H1 (cell line): ENCODE results near the gene FLT3. TPM values are rescaled to one million over a fixed set of nuclear protein-coding genes. Genes with fewer than 3 reads are reported as not detected.

Source experiments
- CTCF ChIA-PET: fragments of 300-600 bp; sonication (Branson Sonifier 250); formaldehyde crosslinking; loops from one replicate; lab custom pipeline; 2021; ENCODE audit not compliant: partially characterized antibody; lab: Charles Lee
- POLR2A ChIA-PET: fragments of 300-600 bp; sonication (Branson Sonifier 250); formaldehyde crosslinking; loops from one replicate; lab custom pipeline; 2021; ENCODE audit warnings: inconsistent platforms; ENCODE audit not compliant: partially characterized antibody; lab: Charles Lee
- DNase-seq, 2 experiments: peaks; one replicate each; pipeline versions ENCODE4 v3.0.0 to v3.0.0-alpha.2; 2010 to 2022; ENCODE audit warnings: low spot score in 2 of 2, low read depth in 1 of 2, mixed read lengths in 1 of 2
- FAIRE-seq: peaks from 2 replicates; lab custom pipeline; 2011; peaks lifted over from hg19 to GRCh38; lab: Jason Lieb, UNC
- H2AFZ ChIP-seq: 2 replicates; pipeline ENCODE4 v1.8.1; 2012; ENCODE audit warnings: low read length, inconsistent platforms
- H2AK5ac ChIP-seq: 2 replicates; pipeline ENCODE4 v1.6.1; 2013; ENCODE audit warnings: low read depth, low read length
- H2BK120ac ChIP-seq: replicated peaks from 2 replicates; pipeline ENCODE3; 2013; ENCODE audit warnings: low read depth, low read length, inconsistent platforms
- H2BK12ac ChIP-seq: 2 replicates; pipeline ENCODE4 v1.6.1; 2013; ENCODE audit warnings: low read depth, low read length
- H2BK15ac ChIP-seq: 2 replicates; pipeline ENCODE4 v1.6.1; 2013; ENCODE audit warnings: low read length
- H2BK20ac ChIP-seq: 2 replicates; pipeline ENCODE4 v1.6.1; 2013; ENCODE audit warnings: low read length
- H2BK5ac ChIP-seq: 2 replicates; pipeline ENCODE4 v1.6.1; 2013; ENCODE audit warnings: low read depth, low read length
- H3K14ac ChIP-seq: 2 replicates; pipeline ENCODE4 v1.6.1; 2013; ENCODE audit warnings: inconsistent platforms; ENCODE audit not compliant: insufficient read length
- H3K18ac ChIP-seq: 2 replicates; pipeline ENCODE4 v1.6.1; 2013; ENCODE audit warnings: low read length; ENCODE audit errors: extremely low read depth
- H3K23ac ChIP-seq: 2 replicates; pipeline ENCODE4 v1.6.1; 2013; ENCODE audit warnings: inconsistent platforms; ENCODE audit not compliant: insufficient read length
- H3K23me2 ChIP-seq: 2 replicates; pipeline ENCODE4 v1.6.1; 2013; ENCODE audit warnings: low read depth, low read length
- H3K27ac ChIP-seq: 2 replicates; pipeline ENCODE4 v1.6.1; 2011; ENCODE audit warnings: low read depth, low read length, inconsistent platforms
- H3K27me3 ChIP-seq, 4 experiments: replicated peaks in 1 of 4; 1 replicate in 1 of 4; 2 replicates in 3 of 4; pipeline versions ENCODE4 v1.6.1 to v1.8.1; 2011 to 2013; ENCODE audit warnings: low read length in 3 of 4, mild to moderate bottlenecking in 3 of 4, inconsistent platforms in 2 of 4, mixed read lengths in 2 of 4, moderate library complexity in 1 of 4; ENCODE audit not compliant: control insufficient read depth in 3 of 4, insufficient read depth in 3 of 4; ENCODE audit errors: extremely low read depth in 1 of 4
- H3K36me3 ChIP-seq, 4 experiments: 2 replicates each; pipeline versions ENCODE4 v1.6.1 to v1.8.1; 2011 to 2013; ENCODE audit warnings: mild to moderate bottlenecking in 4 of 4, low read length in 3 of 4, moderate library complexity in 2 of 4, control low read depth in 1 of 4, inconsistent platforms in 1 of 4; ENCODE audit not compliant: insufficient read depth in 4 of 4, control insufficient read depth in 2 of 4
- H3K4ac ChIP-seq: replicated peaks from 2 replicates; pipeline ENCODE3; 2013; ENCODE audit warnings: low read length, low read depth, mixed read lengths, inconsistent platforms; ENCODE audit not compliant: insufficient read length
- H3K4me1 ChIP-seq, 4 experiments: replicated peaks in 1 of 4; 1 replicate in 1 of 4; 2 replicates in 3 of 4; pipeline versions ENCODE4 v1.6.1 to v1.8.1; 2011 to 2013; ENCODE audit warnings: low read length in 3 of 4, inconsistent platforms in 2 of 4, mixed read lengths in 1 of 4; ENCODE audit not compliant: insufficient read depth in 4 of 4, control insufficient read depth in 3 of 4
- H3K4me2 ChIP-seq, 2 experiments: 2 replicates each; pipeline versions ENCODE4 v1.6.1 to v1.8.1; 2011 to 2013; ENCODE audit warnings: low read depth in 2 of 2, low read length in 2 of 2, control low read depth in 1 of 2, inconsistent platforms in 1 of 2, mild to moderate bottlenecking in 1 of 2; ENCODE audit not compliant: insufficient read depth in 1 of 2
- H3K4me3 ChIP-seq, 4 experiments: fragments of 200-600, 300-600 bp in 1 of 4; sonication (generic), shearing (Covaris generic), sonication (Bioruptor Twin) in 1 of 4; 2 replicates each; pipeline versions ENCODE4 v1.5.1 to v1.8.1; 2011 to 2016; ENCODE audit warnings: low read length in 4 of 4, low read depth in 3 of 4, control low read depth in 2 of 4, inconsistent platforms in 2 of 4, mild to moderate bottlenecking in 2 of 4, mixed read lengths in 1 of 4, moderate library complexity in 1 of 4; ENCODE audit not compliant: insufficient read depth in 2 of 4; ENCODE audit errors: extremely low read depth in 1 of 4
- H3K56ac ChIP-seq: replicated peaks from 2 replicates; pipeline ENCODE3; 2013; ENCODE audit warnings: low read depth, mild to moderate bottlenecking, mixed read lengths, low read length, inconsistent platforms; ENCODE audit not compliant: insufficient read length
- H3K79me1 ChIP-seq: 2 replicates; pipeline ENCODE4 v1.6.1; 2013; ENCODE audit warnings: low read depth, low read length, control low read depth
- H3K79me2 ChIP-seq, 2 experiments: 2 replicates each; pipeline versions ENCODE4 v1.6.1 to v1.8.1; 2012 to 2013; ENCODE audit warnings: low read length in 2 of 2, mild to moderate bottlenecking in 2 of 2, inconsistent platforms in 1 of 2; ENCODE audit not compliant: insufficient read depth in 2 of 2, control insufficient read depth in 1 of 2
- H3K9ac ChIP-seq, 4 experiments: replicated peaks in 1 of 4; 1 replicate in 1 of 4; 2 replicates in 3 of 4; pipeline versions ENCODE4 v1.6.1 to v1.8.1; 2011 to 2013; ENCODE audit warnings: low read depth in 3 of 4, low read length in 3 of 4, control low read depth in 2 of 4, mild to moderate bottlenecking in 2 of 4, moderate library complexity in 2 of 4, inconsistent platforms in 1 of 4; ENCODE audit errors: extremely low read depth in 1 of 4
- H3K9me3 ChIP-seq, 2 experiments: 2 replicates each; pipeline versions ENCODE4 v1.6.1 to v1.8.1; 2012 to 2013; ENCODE audit warnings: mild to moderate bottlenecking in 2 of 2, moderate library complexity in 2 of 2, control low read depth in 1 of 2, inconsistent platforms in 1 of 2, low read depth in 1 of 2, low read length in 1 of 2, mixed read lengths in 1 of 2; ENCODE audit not compliant: insufficient read depth in 2 of 2
- H4K20me1 ChIP-seq, 2 experiments: replicated peaks in 1 of 2; 2 replicates each; pipeline versions ENCODE3 to v1.8.1; 2011 to 2013; ENCODE audit warnings: inconsistent platforms in 2 of 2, low read length in 2 of 2, mild to moderate bottlenecking in 1 of 2; ENCODE audit not compliant: insufficient read depth in 2 of 2, control insufficient read depth in 1 of 2
- H4K5ac ChIP-seq: 2 replicates; pipeline ENCODE4 v1.6.1; 2013; ENCODE audit warnings: low read length, low read depth, mixed read lengths, inconsistent platforms; ENCODE audit not compliant: insufficient read length
- H4K8ac ChIP-seq: 2 replicates; pipeline ENCODE4 v1.8.0; 2013; ENCODE audit warnings: mild to moderate bottlenecking, moderate library complexity, low read length, inconsistent platforms; ENCODE audit not compliant: insufficient read depth; ENCODE audit errors: extremely low read depth
- H4K91ac ChIP-seq: replicated peaks from 2 replicates; pipeline ENCODE3; 2013; ENCODE audit warnings: low read length, mixed read lengths, inconsistent platforms; ENCODE audit not compliant: insufficient read length
- CBX8 ChIP-seq: fragments of 300-800, 300-1000 bp; sonication (generic); IDR thresholded peaks from 2 replicates; pipeline ENCODE4 v1.7.1; 2016; ENCODE audit warnings: low read depth, low read length, borderline replicate concordance
- POU5F1 ChIP-seq: IDR thresholded peaks from 2 replicates; pipeline ENCODE4 v1.6.1; 2011; ENCODE audit warnings: low read depth, mild to moderate bottlenecking, low read length, moderate library complexity
- RAD21 ChIP-seq, 2 experiments: IDR thresholded peaks in 1 of 2; conservative IDR thresholded peaks in 1 of 2; 2 replicates each; pipeline ENCODE4 v1.6.1; 2011; ENCODE audit warnings: low read depth in 2 of 2, low read length in 2 of 2, improper control_type of control experiment in 1 of 2, inconsistent platforms in 1 of 2, mild to moderate bottlenecking in 1 of 2, moderate library complexity in 1 of 2
- WGBS, 2 experiments: shearing (Covaris generic) in 1 of 2; methylation state at CpG; one replicate each; pipeline versions ENCODE4 v1.1.6 to v1.1.7; 2013 to 2015; ENCODE audit warnings: low lambda C conversion rate in 2 of 2, mixed read lengths in 2 of 2, inconsistent platforms in 1 of 2, low coverage in 1 of 2, missing lambda C conversion rate in 1 of 2; ENCODE audit not compliant: insufficient replicate concordance in 2 of 2, insufficient coverage in 1 of 2, insufficient read length in 1 of 2; ENCODE audit errors: extremely low coverage in 1 of 2, missing lambda C conversion rate in 1 of 2; 5-methylcytosine and 5-hydroxymethylcytosine counted together
- polyA plus RNA-seq, 7 experiments: library from polyadenylated mRNA; depleted of rRNA in 3 of 7; stranded (reverse) in 5 of 7; unstranded in 2 of 7; fragments of >200 nt in 5 of 7; fragments of 200-250 nt in 2 of 7; gene quantifications; 1 replicate in 5 of 7; 2 replicates in 1 of 7; 4 replicates in 1 of 7; pipeline versions ENCODE4 v1.2.1 to v1.2.3, GENCODE V29; 2011 to 2013; ENCODE audit warnings: missing spikeins in 2 of 7, mixed read lengths in 2 of 7
- total RNA-seq: library from RNA; stranded (reverse); fragmentation: NEBNext Ultra II Directional; extraction: Animal tissue kit (Norgen Biotek cat#: 25700); gene quantifications from 2 replicates; pipeline ENCODE4 v1.2.1, GENCODE V29; 2021
- TF ChIP-seq, protein P1 (sequence below), 3 experiments: IDR thresholded peaks; 1 replicate in 2 of 3; 2 replicates in 1 of 3; pipeline versions ENCODE4 v1.5.1 to v1.6.1; 2011; ENCODE audit warnings: low read length in 3 of 3, mild to moderate bottlenecking in 3 of 3, inconsistent platforms in 2 of 3, low read depth in 1 of 3, moderate library complexity in 1 of 3; ENCODE audit not compliant: insufficient read depth in 1 of 3; ENCODE audit errors: control extremely low read depth in 1 of 3

FLT3 gene
- total and polyA plus RNA-seq, 2 of the 8 experiments (the other 6 are each of a cell fraction or from before 2014, with no cell fraction given) = 0.44 to 0.71 TPM

DNA sequence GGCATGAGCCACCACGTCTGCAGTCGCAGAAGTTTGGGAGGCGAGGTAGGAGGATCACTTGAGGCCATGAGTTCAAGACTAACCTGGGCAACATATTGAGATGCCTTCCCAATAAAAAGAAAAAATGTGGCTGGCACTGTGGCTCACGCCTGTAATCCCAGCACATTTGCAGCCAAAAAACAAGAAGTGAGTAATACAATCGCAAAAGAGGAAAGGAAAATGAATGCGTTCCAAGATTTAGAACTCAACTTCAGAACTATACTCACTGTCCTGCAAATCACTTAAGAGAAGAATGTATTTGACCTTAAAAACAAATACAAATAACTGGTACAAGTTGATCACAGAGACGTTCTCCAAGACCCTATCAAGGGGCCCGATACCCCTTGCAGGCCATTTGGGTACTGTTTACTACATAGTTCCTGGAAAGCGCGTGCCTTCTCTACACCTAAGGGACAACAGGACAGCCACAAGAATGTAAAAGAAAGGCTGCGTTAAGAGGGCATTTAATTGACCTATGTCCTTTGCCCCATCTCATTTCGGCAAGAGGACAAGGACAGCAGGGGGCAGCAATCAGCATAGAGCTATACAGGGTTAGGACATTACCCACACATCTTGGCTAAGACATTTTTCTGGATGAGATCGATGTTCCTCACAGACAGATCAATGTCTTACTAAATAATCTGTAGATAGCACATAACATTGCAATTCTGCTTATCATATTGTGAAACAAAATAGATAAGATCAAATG is 41.3 kb downstream of the FLT3 start:
- H4K20me1 ChIP-seq = no peaks in the 10 kb centered on the region
- no peak overlapping the region for H2BK20ac ChIP-seq
- no peak overlapping the region for H4K5ac ChIP-seq
- CTCF ChIA-PET = interaction anchor here (0.6 to 2.0 kb wide), 4 partner anchors 8 to 135 kb away, joined by 3 to 5 read pairs (median 3); no protein-coding TSS in a partner anchor
- peak in 1 of 2 experiments; percentile 73 for DNase-seq
- H2BK120ac ChIP-seq = no peak overlapping the region
- H3K23ac ChIP-seq = no peak overlapping the region
- no peaks in the 10 kb centered on the region for H3K23me2 ChIP-seq
- H3K14ac ChIP-seq = no peak overlapping the region
- no peak overlapping the region for H4K8ac ChIP-seq
- no peak overlapping the region for H2BK5ac ChIP-seq
- H3K27ac ChIP-seq = no peak overlapping the region
- H2BK12ac ChIP-seq = peak overlapping the region; percentile 4; the same call in 1 of the 2 replicates
- no peak overlapping the region for H3K4me2 ChIP-seq
- POLR2A ChIA-PET = no interaction called here
- no peak overlapping the region for H3K4ac ChIP-seq
- no peak overlapping the region for H3K9ac ChIP-seq
- H3K4me3 ChIP-seq = no peak overlapping the region
- no peaks in the 10 kb centered on the region for H3K9me3 ChIP-seq
- H3K27me3 ChIP-seq = no peaks in the 10 kb centered on the region
- H4K91ac ChIP-seq = no peak overlapping the region
- 80% methylated on average over 13 of the region's 13 CpGs; no CpG with 5 or more reads in 1 of the 2 experiments for WGBS, 2 experiments
- no peak overlapping the region for H3K18ac ChIP-seq
- no peak overlapping the region for H3K56ac ChIP-seq
- TF ChIP-seq, protein P1, sequence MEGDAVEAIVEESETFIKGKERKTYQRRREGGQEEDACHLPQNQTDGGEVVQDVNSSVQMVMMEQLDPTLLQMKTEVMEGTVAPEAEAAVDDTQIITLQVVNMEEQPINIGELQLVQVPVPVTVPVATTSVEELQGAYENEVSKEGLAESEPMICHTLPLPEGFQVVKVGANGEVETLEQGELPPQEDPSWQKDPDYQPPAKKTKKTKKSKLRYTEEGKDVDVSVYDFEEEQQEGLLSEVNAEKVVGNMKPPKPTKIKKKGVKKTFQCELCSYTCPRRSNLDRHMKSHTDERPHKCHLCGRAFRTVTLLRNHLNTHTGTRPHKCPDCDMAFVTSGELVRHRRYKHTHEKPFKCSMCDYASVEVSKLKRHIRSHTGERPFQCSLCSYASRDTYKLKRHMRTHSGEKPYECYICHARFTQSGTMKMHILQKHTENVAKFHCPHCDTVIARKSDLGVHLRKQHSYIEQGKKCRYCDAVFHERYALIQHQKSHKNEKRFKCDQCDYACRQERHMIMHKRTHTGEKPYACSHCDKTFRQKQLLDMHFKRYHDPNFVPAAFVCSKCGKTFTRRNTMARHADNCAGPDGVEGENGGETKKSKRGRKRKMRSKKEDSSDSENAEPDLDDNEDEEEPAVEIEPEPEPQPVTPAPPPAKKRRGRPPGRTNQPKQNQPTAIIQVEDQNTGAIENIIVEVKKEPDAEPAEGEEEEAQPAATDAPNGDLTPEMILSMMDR (IDR thresholded peaks at IDR 0.05; ENCODE audit: control extremely low read depth in 1 of 3, insufficient read depth in 1 of 3, low read depth in 1 of 3, low read length in 3 of 3) = peak; percentile 25 to 69 (median 33); a peak in 3 of 4 replicates
- TF ChIP-seq RAD21 (IDR thresholded peaks at IDR 0.05 in 1 of 2, conservative IDR thresholded peaks at IDR 0.05 in 1 of 2; ENCODE audit: low read depth in 2 of 2, low read length in 2 of 2) (peak; percentile 47 to 63), CBX8 (no peak), POU5F1 (no peak)
- no peak overlapping the region for H2AK5ac ChIP-seq
- H3K79me2 ChIP-seq = no peaks in the 10 kb centered on the region
- H3K4me1 ChIP-seq = peaks cover 0 to 4% (median 2%) of the 10 kb centered on the region in 4 experiments; a peak in 1 of 7 replicates
- no peaks in the 10 kb centered on the region for H3K79me1 ChIP-seq
- no peak overlapping the region for H2BK15ac ChIP-seq
- H2AFZ ChIP-seq = no peak overlapping the region
- peak; percentile 57 for FAIRE-seq
- no peaks in the 10 kb centered on the region for H3K36me3 ChIP-seq
